Nephron progenitor cell (in vitro differentiated cells): ENCODE measurements around the gene CSF2RB.

Source experiments
- DNase-seq: peaks from one replicate; pipeline ENCODE4 v3.0.0; 2021
- H3K27ac Mint-ChIP-seq: 2 replicates; pipeline ENCODE4 v1.8.0; 2021; ENCODE audit warnings: mild to moderate bottlenecking, moderate library complexity, mixed read lengths
- H3K27me3 Mint-ChIP-seq: 2 replicates; pipeline ENCODE4 v1.8.0; 2021; ENCODE audit warnings: mild to moderate bottlenecking, low read depth, mixed read lengths; ENCODE audit not compliant: poor library complexity
- H3K36me3 Mint-ChIP-seq: 2 replicates; pipeline ENCODE4 v1.8.0; 2021; ENCODE audit warnings: low read depth, mixed read lengths
- H3K4me1 Mint-ChIP-seq: 2 replicates; pipeline ENCODE4 v1.8.0; 2021; ENCODE audit warnings: mixed read lengths
- H3K4me3 Mint-ChIP-seq: 2 replicates; pipeline ENCODE4 v1.8.0; 2021; ENCODE audit warnings: mild to moderate bottlenecking, moderate library complexity, mixed read lengths
- H3K9me3 Mint-ChIP-seq: 2 replicates; pipeline ENCODE4 v1.8.0; 2021; ENCODE audit warnings: mild to moderate bottlenecking, moderate library complexity, mixed read lengths
- TF ChIP-seq, protein P1 (sequence below): fragments of 200-600 bp; sonication (generic); IDR thresholded peaks from 2 replicates; pipeline ENCODE4 v1.5.0; 2021; ENCODE audit warnings: antibody characterized with exemption

The CSF2RB gene

DNA sequence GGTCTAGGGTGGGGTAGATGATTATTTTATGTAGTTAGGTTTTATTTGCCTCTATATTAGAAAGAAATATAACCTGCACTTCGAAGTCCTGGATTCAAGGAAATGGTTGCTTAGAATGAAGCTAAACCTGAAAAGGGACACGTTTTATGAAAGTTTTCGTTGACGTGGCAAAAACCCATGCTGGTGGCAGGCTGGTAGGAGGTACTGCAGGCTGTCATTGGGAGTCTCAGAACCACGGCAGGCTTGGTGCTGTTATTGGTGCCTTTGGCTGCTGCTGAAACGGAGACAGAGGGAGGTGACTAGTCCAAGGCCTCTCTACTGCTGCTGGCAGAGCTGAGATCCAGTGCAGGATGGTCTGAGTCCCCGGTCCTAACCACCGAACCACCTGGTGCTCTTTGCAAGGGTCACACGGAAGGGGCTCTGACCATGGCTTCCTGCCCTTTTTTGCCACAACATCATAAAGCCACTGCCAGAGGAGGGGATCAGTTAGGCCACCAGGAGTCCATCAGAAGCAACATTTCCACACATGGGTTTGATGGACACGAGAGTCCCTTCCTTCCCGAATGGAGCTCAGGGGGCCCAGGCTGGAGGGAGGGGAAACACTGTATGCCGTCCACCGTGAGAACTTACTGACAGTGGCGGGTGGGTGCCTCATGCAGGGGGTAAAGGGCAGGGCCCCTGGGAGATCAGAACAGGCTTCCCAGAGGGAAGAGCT is 13.4 kb downstream of the CSF2RB start:
- DNase-seq: no peak
- no peak overlapping the region for H3K4me3 Mint-ChIP-seq
- peaks cover 10% of the 10 kb centered on the region for H3K27me3 Mint-ChIP-seq
- no peak overlapping the region for H3K27ac Mint-ChIP-seq
- H3K9me3 Mint-ChIP-seq: no peaks in the 10 kb centered on the region
- TF ChIP-seq, protein P1, sequence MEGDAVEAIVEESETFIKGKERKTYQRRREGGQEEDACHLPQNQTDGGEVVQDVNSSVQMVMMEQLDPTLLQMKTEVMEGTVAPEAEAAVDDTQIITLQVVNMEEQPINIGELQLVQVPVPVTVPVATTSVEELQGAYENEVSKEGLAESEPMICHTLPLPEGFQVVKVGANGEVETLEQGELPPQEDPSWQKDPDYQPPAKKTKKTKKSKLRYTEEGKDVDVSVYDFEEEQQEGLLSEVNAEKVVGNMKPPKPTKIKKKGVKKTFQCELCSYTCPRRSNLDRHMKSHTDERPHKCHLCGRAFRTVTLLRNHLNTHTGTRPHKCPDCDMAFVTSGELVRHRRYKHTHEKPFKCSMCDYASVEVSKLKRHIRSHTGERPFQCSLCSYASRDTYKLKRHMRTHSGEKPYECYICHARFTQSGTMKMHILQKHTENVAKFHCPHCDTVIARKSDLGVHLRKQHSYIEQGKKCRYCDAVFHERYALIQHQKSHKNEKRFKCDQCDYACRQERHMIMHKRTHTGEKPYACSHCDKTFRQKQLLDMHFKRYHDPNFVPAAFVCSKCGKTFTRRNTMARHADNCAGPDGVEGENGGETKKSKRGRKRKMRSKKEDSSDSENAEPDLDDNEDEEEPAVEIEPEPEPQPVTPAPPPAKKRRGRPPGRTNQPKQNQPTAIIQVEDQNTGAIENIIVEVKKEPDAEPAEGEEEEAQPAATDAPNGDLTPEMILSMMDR: no peak
- H3K36me3 Mint-ChIP-seq: no peaks in the 10 kb centered on the region
- H3K4me1 Mint-ChIP-seq: peaks cover 68% of the 10 kb centered on the region

DNA sequence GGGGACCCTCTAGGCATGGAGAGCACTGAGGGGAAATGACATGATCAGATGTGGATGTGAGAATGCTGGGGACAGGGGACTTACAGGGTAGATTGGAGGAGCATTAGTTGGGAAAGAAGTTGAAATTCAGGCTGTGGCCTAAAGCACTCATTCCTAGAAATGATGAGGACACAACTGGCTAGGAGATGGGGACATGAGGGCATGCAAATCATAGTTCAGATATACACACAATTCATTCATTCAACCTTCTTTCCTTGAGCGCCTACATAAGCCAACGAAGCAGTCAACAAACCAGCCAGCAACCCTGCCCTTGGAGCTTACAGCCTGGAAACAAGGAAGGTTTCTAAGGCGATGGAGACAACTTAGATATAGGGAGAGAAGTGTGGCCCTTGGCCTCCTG is 14.2 kb downstream of the CSF2RB start:
- Mint-ChIP-seq H3K27ac (no peak overlapping the region), H3K4me3 (no peak overlapping the region), H3K36me3 (no peaks in the 10 kb centered on the region), H3K4me1 (peaks cover 62% of the 10 kb centered on the region), H3K9me3 (no peaks in the 10 kb centered on the region), H3K27me3 (peaks cover 10% of the 10 kb centered on the region)
- no peak for DNase-seq
- TF ChIP-seq, protein P1: no peak

DNA sequence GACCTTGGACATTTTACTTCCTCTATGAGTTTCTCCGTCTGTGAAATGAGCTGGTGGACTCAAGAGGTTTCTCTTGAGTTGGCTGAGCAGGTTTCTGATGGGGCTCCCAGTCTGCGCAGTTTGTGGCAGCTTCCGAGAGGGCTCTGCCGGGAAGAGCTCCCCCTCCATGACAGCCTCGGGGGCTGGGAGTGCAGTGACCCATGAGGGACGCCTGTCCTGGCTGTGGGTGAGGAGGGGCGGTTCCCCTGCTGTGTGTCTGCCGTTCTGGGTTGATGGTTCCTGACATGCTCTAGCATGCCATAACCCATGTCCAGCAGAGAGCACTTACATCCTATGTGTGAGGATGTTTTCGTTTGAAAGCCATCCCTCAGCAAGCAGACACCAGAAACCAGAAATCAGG is 14.8 kb downstream of the CSF2RB start:
- TF ChIP-seq, protein P1: no peak

DNA sequence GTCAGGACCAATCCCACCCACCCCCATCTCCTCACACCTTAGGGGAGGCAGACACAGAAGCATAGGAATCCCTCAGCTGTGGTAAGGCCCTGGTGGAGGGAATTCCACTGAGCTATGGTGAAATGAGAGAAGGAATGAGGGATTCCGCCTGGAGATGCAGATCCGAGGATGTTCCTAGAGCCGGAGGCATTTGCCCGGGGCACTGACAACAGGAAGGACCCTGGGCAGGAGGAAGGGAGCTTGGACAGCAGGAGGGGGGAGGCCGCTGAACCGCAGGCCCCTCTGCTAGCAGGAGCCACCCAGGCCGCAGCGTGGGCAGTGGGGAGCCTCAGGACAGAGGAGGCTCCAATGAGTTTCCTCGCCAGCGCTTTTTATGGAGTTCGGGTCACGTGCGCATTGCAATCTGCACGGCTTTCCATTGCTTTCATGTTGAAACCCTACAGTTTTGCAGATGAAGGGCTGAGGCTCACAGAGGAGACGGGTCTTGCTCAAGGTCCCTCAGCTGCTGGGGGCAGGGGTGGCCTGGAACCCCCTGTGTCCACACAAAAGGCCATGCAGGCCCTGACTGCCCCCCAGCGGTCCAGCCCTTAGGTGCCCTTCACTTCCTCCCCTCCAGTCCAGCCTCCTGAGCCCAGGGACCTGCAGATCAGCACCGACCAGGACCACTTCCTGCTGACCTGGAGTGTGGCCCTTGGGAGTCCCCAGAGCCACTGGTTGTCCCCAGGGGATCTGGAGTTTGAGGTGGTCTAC is 15.5 kb downstream of the CSF2RB start:
- Mint-ChIP-seq H3K9me3 (no peaks in the 10 kb centered on the region), H3K27ac (peak overlapping the region; percentile 95), H3K4me1 (peaks cover 61% of the 10 kb centered on the region), H3K36me3 (no peaks in the 10 kb centered on the region), H3K27me3 (peaks cover 10% of the 10 kb centered on the region), H3K4me3 (peak overlapping the region; percentile 65)
- TF ChIP-seq, protein P1: no peak
- no peak for DNase-seq

More for the DNA sequence above, 14.8 kb downstream of the CSF2RB start:
- Mint-ChIP-seq H3K27me3 (peaks cover 10% of the 10 kb centered on the region), H3K27ac (peak overlapping the region; percentile 95), H3K36me3 (no peaks in the 10 kb centered on the region), H3K4me3 (peak overlapping the region; percentile 65), H3K9me3 (no peaks in the 10 kb centered on the region), H3K4me1 (peaks cover 61% of the 10 kb centered on the region)
- peak; percentile 37 for DNase-seq

DNA sequence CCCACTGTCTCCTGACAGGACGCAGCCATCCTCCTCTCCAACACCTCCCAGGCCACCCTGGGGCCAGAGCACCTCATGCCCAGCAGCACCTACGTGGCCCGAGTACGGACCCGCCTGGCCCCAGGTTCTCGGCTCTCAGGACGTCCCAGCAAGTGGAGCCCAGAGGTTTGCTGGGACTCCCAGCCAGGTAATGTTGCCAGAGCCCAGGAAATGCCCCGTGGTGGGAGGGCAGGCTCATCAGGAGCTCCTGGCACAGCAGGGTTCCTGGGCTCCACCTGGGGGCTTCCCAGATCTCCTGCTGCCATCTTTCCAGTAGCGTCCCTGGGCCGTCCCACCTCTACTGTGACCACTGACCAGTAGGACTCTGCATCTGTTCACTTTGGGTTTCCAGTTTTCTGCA is 16.2 kb downstream of the CSF2RB start:
- Mint-ChIP-seq H3K27me3 (peaks cover 5% of the 10 kb centered on the region), H3K27ac (no peak overlapping the region), H3K36me3 (no peaks in the 10 kb centered on the region), H3K4me3 (no peak overlapping the region), H3K4me1 (peaks cover 57% of the 10 kb centered on the region), H3K9me3 (no peaks in the 10 kb centered on the region)
- TF ChIP-seq, protein P1: no peak
- no peak for DNase-seq
